Activated CD8-positive, alpha-beta memory T cell treated with anti-CD3 and anti-CD28 coated beads, Interleukin-2, amount 50 U/mL, for 24 hours (primary cell): Measurements from ENCODE around the gene GCN1.

ENCODE experiments used
- DNase-seq: peaks from one replicate; pipeline ENCODE4 v3.0.0-alpha.2; 2020; ENCODE audit errors: extremely low read depth

Gene GCN1

GRCh38 chr12:120116792-120117651 is 77.5 kb downstream of the GCN1 start:
- DNase-seq, result peak; percentile 85

- no peak for DNase-seq
Observed at GRCh38 chr12:120116441-120116791, 78.1 kb downstream of the GCN1 start, which contains the start of gene RAB35. Gene RAB35, minus strand, starts transcription at chr12:120116753. Its CDS starts 103 bp downstream, at chr12:120116650.

- DNase-seq, result no peak
Observed at GRCh38 chr12:120115692-120116440, 78.6 kb downstream of the GCN1 start.

- DNase-seq, result no peak
Observed at GRCh38 chr12:120115066-120115465, 79.4 kb downstream of the GCN1 start.

- no peak for DNase-seq
Observed at GRCh38 chr12:120110550-120111501, 83.7 kb downstream of the GCN1 start.

GRCh38 chr12:120109570-120110267 is 84.8 kb downstream of the GCN1 start:
- no peak for DNase-seq

- no peak for DNase-seq
Observed at GRCh38 chr12:120106151-120106550, 88.4 kb downstream of the GCN1 start.

GRCh38 chr12:120103371-120103770 is 91.1 kb downstream of the GCN1 start:
- no peak for DNase-seq

- DNase-seq, result no peak
Observed at GRCh38 chr12:120103044-120103338, 91.5 kb downstream of the GCN1 start.

- DNase-seq, result no peak
Observed at GRCh38 chr12:120102189-120103043, 92.1 kb downstream of the GCN1 start.

- no peak for DNase-seq
Observed at GRCh38 chr12:120101617-120102016, 92.9 kb downstream of the GCN1 start.

GRCh38 chr12:120101182-120101581 is 93.3 kb downstream of the GCN1 start:
- no peak for DNase-seq

GRCh38 chr12:120100630-120101029 is 93.9 kb downstream of the GCN1 start:
- no peak for DNase-seq

- no peak for DNase-seq
Observed at GRCh38 chr12:120099738-120100137, 94.8 kb downstream of the GCN1 start.

- no peak for DNase-seq
Observed at GRCh38 chr12:120098756-120099470, 95.6 kb downstream of the GCN1 start.

GRCh38 chr12:120096671-120097202 is 97.8 kb downstream of the GCN1 start:
- no peak for DNase-seq

GRCh38 chr12:120095736-120096135 is 98.8 kb downstream of the GCN1 start:
- no peak for DNase-seq

GRCh38 chr12:120095331-120095730 is 99.2 kb downstream of the GCN1 start:
- no peak for DNase-seq

GRCh38 chr12:120094485-120094884 is 100.0 kb downstream of the GCN1 start:
- no peak for DNase-seq
